Tibial artery (tissue), 4 donors: ENCODE results near the gene S100PBP.

Source experiments
- DNase-seq, 2 donors: peaks; one replicate each; pipeline ENCODE4 v3.0.0-alpha.2; 2019
- H3K27ac ChIP-seq, 2 donors: fragments of 200-600 bp; sonication (generic) in 1 of 2; 1 replicate in 1 of 2; 2 replicates in 1 of 2; pipeline ENCODE4 v1.5.1; 2018 to 2019; ENCODE audit warnings: mild to moderate bottlenecking in 1 of 2
- H3K27me3 ChIP-seq, 2 donors: fragments of 200-600 bp; sonication (generic) in 1 of 2; one replicate each; pipeline versions ENCODE4 v1.5.1 to v1.6.0; 2016 to 2019
- H3K36me3 ChIP-seq, 3 donors: fragments of 200-600 bp; sonication (generic) in 2 of 3; one replicate each; pipeline ENCODE4 v1.5.1; 2016 to 2019; ENCODE audit warnings: mild to moderate bottlenecking in 2 of 3
- H3K4me1 ChIP-seq, 4 donors: fragments of 200-600 bp; sonication (generic) in 2 of 4; 1 replicate in 3 of 4; 2 replicates in 1 of 4; pipeline ENCODE4 v1.5.1; 2016 to 2019
- H3K4me3 ChIP-seq, 2 donors: fragments of 200-600 bp; sonication (generic) in 1 of 2; 1 replicate in 1 of 2; 2 replicates in 1 of 2; pipeline ENCODE4 v1.5.1; 2018 to 2019; ENCODE audit warnings: mild to moderate bottlenecking in 2 of 2
- H3K9me3 ChIP-seq, 3 donors: fragments of 200-600 bp; sonication (generic) in 1 of 3; one replicate each; pipeline ENCODE4 v1.5.1; 2016 to 2019
- intact Hi-C: fragments of 100-400 bp; cut with DNase I; formaldehyde crosslinking; loops from one replicate; pipeline ENCODE4 v1.15.0; 2023; ENCODE audit warnings: low total_unique reads
- TF ChIP-seq, protein P1 (sequence below), 2 experiments: fragments of 200-600 bp in 1 of 2; fragments of 450-650 bp in 1 of 2; IDR thresholded peaks; one replicate each; pipeline ENCODE4 v1.5.1; 2017 to 2019; ENCODE audit warnings: antibody characterized with exemption in 2 of 2, mild to moderate bottlenecking in 1 of 2, moderate library complexity in 1 of 2

The S100PBP gene

GRCh38 chr1:32817159-32817814, at the start of gene S100PBP, which contains the start of gene YARS1:
S100PBP (plus strand) TSS chr1:32817653; CDS start chr1:32826100, 8,447 bp downstream.
YARS1 (minus strand) TSS chr1:32817358; CDS start chr1:32817244, 114 bp downstream.
- peaks cover 0 to 47% (median 37%) of the 10 kb centered on the region in 4 donors for H3K4me1 ChIP-seq
- peak within 1 kb of the TSS; percentile 88 to 99 for H3K27ac ChIP-seq
- TF ChIP-seq, protein P1, sequence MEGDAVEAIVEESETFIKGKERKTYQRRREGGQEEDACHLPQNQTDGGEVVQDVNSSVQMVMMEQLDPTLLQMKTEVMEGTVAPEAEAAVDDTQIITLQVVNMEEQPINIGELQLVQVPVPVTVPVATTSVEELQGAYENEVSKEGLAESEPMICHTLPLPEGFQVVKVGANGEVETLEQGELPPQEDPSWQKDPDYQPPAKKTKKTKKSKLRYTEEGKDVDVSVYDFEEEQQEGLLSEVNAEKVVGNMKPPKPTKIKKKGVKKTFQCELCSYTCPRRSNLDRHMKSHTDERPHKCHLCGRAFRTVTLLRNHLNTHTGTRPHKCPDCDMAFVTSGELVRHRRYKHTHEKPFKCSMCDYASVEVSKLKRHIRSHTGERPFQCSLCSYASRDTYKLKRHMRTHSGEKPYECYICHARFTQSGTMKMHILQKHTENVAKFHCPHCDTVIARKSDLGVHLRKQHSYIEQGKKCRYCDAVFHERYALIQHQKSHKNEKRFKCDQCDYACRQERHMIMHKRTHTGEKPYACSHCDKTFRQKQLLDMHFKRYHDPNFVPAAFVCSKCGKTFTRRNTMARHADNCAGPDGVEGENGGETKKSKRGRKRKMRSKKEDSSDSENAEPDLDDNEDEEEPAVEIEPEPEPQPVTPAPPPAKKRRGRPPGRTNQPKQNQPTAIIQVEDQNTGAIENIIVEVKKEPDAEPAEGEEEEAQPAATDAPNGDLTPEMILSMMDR (IDR thresholded peaks at IDR 0.05) = peak in 1 of 2 experiments; percentile 31
- no peaks in the 10 kb centered on the region for H3K9me3 ChIP-seq
- H3K4me3 ChIP-seq = peak within 1 kb of the TSS; percentile 91 to 98
- intact Hi-C loops = loop anchor here (5.0 kb wide), 1 partner anchor 170 kb away; no protein-coding TSS in a partner anchor
- DNase-seq = peak; percentile 99 to 100
- no peaks in the 10 kb centered on the region for H3K36me3 ChIP-seq
- no peaks in the 10 kb centered on the region for H3K27me3 ChIP-seq

DNA sequence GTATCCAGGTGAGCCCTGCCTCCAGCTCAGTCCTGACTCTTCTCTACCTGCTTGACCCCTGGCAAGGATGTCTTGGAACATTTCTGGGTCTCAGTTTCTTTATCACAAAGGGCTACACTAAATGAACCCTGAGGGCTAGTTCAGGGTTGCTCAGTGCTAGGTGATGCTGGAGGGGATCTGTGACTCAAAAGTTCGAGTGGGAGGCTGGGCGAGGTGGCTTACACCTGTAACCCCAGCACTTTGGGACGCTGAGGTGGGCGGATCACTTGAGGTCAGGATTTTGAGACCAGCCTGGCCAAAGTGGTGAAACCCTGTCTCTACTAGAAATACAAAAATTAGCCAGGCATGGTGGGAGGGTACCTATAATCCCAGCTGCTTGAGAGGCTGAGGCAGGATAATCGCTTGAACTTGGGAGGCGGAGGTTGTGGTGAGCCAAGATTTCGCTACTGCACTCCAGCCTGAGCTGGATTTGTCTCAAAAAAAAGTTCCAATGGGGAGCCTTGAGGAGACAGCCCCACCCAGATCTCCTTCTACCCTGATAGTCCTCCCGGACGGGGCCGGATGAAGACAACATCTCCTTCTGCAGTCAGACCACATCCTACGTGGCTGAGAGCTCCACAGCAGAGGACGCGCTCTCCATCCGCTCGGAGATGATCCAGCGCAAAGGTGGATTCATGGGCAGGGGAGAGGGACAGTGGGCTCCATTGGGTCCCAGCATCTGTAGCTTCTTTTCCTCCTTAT, 49.2 kb upstream of the S100PBP start:
- intact Hi-C loops = no loop called here
- Histone ChIP-seq H3K4me1 (peaks cover 0 to 37% (median 8%) of the 10 kb centered on the region in 4 donors), H3K27ac (no peak overlapping the region), H3K4me3 (no peak overlapping the region), H3K36me3 (peaks cover 0 to 33% (median 15%) of the 10 kb centered on the region in 3 donors), H3K27me3 (no peaks in the 10 kb centered on the region), H3K9me3 (no peaks in the 10 kb centered on the region)
- DNase-seq = no peak
- TF ChIP-seq, protein P1 (IDR thresholded peaks at IDR 0.05) = no peak

DNA sequence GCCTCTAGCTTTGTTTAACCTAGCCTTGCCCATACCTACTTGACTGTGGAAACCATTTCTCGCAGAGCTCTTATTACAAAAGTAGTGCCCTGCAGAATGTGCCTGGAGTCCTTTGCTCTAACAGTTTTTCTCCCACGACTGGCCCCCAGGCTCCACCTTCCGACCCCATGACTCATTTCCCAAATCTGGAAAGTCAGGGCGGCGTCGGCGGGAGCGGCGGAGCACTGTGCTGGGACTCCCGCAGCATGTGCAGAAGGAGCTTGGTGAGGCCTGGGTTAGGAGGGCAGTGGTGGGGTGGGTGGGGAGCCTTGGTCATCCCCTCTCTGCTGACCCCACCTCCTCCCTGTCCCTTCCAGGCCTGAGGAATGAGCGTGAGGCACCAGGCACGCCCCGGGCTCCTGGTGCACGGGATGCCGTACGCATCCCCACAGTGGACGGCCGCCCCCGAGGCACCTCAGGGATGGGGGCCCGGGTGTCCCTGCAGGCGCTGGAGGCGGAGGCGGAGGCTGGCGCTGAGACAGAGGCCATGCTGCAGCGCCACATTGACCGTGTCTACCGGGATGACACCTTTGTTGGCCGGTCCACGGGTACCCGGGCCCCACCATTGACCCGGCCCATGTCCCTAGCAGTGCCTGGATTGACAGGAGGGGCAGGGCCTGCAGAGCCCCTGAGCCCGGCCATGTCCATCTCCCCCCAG, 47.8 kb upstream of the S100PBP start:
- intact Hi-C loops = loop anchor here (10.0 kb wide), 1 partner anchor 255 kb away; no protein-coding TSS in a partner anchor
- DNase-seq = no peak
- H3K36me3 ChIP-seq = peaks cover 0 to 45% (median 20%) of the 10 kb centered on the region in 3 donors
- H3K4me3 ChIP-seq = no peak overlapping the region
- TF ChIP-seq, protein P1 (IDR thresholded peaks at IDR 0.05) = no peak
- H3K4me1 ChIP-seq = peaks cover 0 to 43% (median 8%) of the 10 kb centered on the region in 4 donors
- H3K27ac ChIP-seq = no peak overlapping the region
- H3K9me3 ChIP-seq = no peaks in the 10 kb centered on the region
- no peaks in the 10 kb centered on the region for H3K27me3 ChIP-seq

- Histone ChIP-seq H3K9me3 (no peaks in the 10 kb centered on the region), H3K36me3 (peaks cover 0 to 50% (median 21%) of the 10 kb centered on the region in 3 donors), H3K4me3 (no peak overlapping the region), H3K27ac (no peak overlapping the region), H3K4me1 (peaks cover 0 to 40% (median 8%) of the 10 kb centered on the region in 4 donors), H3K27me3 (no peaks in the 10 kb centered on the region)
- intact Hi-C loops = loop anchor here (10.0 kb wide), 1 partner anchor 255 kb away; no protein-coding TSS in a partner anchor
- no peak for DNase-seq
- TF ChIP-seq, protein P1 (IDR thresholded peaks at IDR 0.05) = no peak
These were observed 47.2 kb upstream of the S100PBP start for GRCh38 chr1:32770221-32770731.
